Measurements from ENCODE around the gene DDAH1. TPM values are rescaled to one million over a fixed set of nuclear protein-coding genes. Genes with fewer than 3 reads are reported as not detected.

Gene DDAH1
- total RNA-seq, 1 donor from 2014 or later: 56.7 TPM

GRCh38 chr1:85440612-85441011, 24.3 kb downstream of the DDAH1 start:
- no peak for DNase-seq (ENCODE audit: low read depth)

DNA sequence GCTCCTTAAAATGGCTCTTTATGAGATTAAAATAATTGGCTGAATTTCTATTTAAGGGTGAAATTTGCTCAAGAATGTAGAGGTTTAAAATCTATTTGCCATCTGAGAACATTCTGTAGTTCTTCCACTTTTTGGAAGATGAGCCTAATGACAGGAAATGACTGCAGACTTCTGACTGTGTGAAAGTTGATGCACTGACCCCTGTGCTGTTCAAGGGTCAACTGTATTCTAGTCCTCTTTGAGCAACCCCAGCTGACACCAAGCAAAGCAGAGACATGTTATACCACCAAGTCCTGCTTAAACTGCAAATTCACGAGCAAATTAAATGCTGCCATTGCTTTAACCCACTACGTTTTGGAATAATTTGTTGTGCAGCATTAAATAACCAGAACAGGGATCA, 26.6 kb downstream of the DDAH1 start:
- no peak for DNase-seq (ENCODE audit: low read depth)

DNA sequence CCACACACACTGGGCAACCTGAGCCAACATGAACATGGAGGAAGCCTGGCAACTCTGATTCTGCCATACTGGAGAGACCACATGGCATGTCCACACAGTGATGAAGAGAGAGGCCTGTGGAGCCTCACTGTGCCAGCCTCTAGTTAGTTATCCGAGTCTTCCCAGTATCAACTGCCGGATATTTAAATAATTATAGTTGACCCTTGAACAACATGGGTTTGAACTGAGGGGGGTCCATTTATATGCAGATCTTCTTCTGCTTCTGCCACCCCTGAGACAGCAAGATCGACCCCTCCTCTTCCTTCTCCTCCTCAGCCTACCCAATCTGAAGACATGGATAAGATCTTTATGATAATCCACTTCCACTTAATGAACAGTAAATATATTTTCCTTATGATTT, 27.8 kb downstream of the DDAH1 start:
- no peak for DNase-seq (ENCODE audit: low read depth)

DNA sequence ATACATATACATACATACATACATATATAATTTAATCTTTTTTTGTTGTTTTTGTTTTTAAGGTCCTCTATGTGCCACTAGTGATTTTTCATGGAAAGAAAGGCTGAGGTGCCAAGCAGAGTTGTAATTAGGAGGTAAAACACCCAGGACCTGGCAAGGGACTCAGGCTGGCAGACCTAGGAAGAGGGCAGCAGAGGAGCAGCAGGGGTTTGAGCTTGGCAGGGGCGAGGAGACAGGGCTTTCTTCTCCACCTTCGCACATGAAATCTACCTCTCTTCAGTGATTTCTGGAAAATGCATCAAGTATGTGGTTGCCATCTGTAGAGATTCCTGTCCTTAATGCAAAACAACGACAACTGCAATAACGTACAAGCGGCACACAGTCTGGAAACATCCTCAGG, 31.9 kb downstream of the DDAH1 start:
- no peak for DNase-seq (ENCODE audit: low read depth)

DNA sequence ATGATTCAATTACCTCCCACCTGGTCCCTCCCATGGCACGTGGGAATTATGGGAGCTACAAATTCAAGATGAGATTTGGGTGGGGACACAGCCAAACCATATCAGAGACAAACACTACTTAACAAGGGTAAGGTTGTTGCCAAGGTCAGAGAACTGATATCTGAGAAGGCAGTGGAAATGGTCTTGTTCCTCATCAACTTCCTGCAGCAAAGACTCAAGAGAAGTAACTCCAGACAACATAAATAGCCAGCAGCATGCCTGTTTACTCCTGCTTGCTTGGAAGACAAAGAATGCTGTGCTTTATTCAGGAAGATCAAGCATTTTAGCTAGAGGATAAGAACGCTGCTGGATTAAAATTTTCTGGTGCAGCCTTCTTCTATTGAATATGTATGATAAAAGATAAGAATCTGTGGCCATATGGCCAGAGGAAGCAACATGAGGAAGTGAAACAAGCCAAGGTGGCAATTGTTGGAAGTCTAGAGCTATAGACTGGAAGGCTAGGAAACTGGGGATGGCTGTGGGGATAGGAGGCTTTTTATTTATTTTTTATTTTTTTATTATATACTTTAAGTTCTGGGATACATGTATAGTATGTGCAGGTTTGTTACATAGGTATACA, 36.4 kb downstream of the DDAH1 start:
- DNase-seq (ENCODE audit: low read depth): no peak

DNA sequence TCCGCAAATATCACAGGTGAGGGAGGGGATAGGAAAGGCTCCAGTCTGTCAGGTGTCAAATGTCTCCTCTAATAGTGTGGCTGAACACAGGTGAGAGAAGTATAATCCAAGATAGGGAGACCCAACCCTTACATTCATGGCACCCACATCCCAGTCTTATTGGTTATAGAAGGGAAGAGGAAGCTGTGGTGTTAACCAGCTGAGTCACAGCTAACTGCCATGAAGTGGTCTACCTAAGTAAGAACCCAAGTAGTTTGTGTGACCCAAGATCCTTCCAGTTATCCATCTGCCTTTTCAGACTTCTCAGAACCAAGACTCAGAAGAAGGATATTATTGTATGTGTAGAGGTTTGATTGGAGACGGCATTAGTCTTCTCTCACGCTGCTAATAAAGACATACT, 37.1 kb downstream of the DDAH1 start:
- no peak for DNase-seq (ENCODE audit: low read depth)

- DNase-seq (ENCODE audit: low read depth): no peak
Observed at GRCh38 chr1:85427331-85427730, 37.6 kb downstream of the DDAH1 start.

- no peak for DNase-seq (ENCODE audit: low read depth)
Observed at GRCh38 chr1:85421179-85421578, 43.8 kb downstream of the DDAH1 start.

GRCh38 chr1:85420199-85420598, 44.8 kb downstream of the DDAH1 start:
- no peak for DNase-seq (ENCODE audit: low read depth)

- no peak for DNase-seq (ENCODE audit: low read depth)
Observed at GRCh38 chr1:85417876-85418275, 47.1 kb downstream of the DDAH1 start.

GRCh38 chr1:85417017-85417416, 47.9 kb downstream of the DDAH1 start:
- no peak for DNase-seq (ENCODE audit: low read depth)

DNA sequence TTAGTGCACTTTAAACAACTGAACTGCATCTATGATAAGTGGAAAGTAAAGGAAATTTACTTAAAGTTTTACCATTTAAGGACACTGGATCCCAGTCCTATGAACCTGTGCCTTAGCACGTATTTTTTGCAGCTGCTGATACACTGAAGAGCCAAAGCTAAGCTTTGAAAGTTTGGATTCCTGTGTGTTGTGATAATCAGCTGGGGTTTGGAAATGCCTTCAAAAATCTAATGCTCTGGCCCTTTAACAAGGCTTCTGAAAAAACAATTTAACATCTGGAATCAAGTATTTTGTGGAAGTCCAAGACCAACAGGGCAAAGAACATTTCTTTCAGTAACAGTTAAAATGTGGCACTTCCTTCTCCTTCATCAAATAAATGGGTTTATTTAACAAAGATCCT, 51.8 kb downstream of the DDAH1 start:
- DNase-seq (ENCODE audit: low read depth): no peak

GRCh38 chr1:85411567-85412305, 53.2 kb downstream of the DDAH1 start:
- no peak for DNase-seq (ENCODE audit: low read depth)

- no peak for DNase-seq (ENCODE audit: low read depth)
Observed at GRCh38 chr1:85409516-85409915, 55.4 kb downstream of the DDAH1 start.

DNA sequence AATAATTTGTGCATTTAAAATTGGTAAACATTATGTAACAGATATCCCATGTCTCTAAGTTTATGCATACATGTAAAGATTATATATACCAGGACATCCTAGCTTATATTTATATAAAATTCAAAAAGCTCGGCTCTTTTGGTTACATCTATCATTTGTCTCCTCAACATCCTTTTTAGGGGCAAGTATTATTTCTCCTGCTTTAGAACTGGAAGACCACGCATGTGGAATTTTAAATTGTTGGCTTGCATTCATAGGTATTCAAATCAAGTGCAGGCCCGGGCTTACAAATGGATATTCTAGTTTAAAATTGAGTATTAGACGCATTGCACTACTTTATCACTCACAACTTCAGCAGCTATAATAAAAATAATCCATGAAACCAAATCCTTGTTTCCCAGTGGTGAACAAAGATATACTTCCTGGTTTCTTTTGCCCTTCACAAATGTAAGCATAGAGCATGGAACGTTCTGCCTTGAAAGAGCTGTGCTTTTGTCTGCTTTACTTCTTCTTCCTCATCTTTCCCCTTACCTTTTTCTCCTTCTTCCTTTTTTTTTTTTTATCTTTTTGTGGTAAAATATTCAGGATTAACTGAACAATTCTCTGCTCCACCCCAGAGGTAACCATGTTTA, 57.1 kb downstream of the DDAH1 start:
- DNase-seq (ENCODE audit: low read depth): no peak

- DNase-seq (ENCODE audit: low read depth): peak; percentile 97
Observed at GRCh38 chr1:85406887-85407533, 57.9 kb downstream of the DDAH1 start.

GRCh38 chr1:85406081-85406480, 58.9 kb downstream of the DDAH1 start:
- DNase-seq (ENCODE audit: low read depth): no peak

GRCh38 chr1:85404408-85404807, 60.6 kb downstream of the DDAH1 start:
- no peak for DNase-seq (ENCODE audit: low read depth)

DNA sequence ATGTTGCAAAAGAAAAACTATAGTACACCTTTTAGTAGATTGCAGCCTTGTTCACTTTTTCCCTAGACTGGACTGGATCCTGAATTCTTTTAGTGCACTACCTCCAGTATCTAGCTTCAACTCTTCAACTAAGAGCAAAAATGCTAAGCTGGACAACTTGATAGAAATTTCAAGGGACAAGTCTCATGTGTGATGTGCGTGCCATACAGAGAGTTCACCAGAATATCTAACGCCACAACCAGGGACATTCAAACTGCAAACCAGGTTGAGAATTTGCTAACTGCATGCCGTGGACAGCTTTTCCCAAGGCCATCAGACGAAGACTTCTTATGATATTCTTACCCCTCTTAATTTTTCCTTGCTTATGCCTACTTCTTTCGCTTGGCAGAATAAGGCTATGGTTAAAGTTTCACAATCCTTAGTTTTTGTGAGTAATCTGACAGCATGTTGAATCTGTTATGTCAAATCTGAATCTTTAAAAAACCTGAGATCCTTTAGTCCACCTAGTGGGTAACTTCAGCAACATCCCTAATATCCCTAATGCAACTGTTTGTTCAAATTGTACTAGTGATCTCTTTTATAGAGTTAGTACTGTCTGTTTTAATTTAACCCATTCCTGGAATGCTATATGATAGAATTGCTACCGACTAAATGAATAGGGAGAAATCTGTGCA, 66.4 kb downstream of the DDAH1 start:
- peak; percentile 84 for DNase-seq (ENCODE audit: low read depth)

DNA sequence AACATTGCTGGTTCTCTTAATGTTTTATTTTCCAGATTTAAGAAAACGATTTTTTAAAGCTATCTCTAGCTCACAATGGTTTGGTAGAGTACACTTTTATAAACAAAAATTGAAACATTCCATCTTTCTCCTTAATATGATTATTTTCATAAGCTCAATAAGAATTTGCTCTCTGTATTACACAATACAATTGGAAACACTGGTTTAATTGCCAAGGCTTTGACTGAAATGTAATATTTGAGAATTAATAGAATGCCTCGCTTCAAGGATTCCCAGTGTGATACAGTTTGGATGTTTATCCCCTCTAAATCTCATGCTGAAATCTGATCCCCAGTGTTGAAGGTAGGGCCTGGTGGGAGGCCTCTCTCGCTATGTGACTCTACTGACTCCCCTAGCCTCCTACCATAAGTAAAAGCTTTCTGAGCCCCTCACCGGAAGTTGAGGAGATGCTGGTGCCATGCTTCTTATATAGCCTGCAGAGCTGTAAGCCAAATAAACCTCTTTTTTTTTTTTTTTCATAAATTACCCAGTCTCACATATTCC, 67.4 kb downstream of the DDAH1 start:
- DNase-seq (ENCODE audit: low read depth): no peak

GRCh38 chr1:85396194-85396593, 68.8 kb downstream of the DDAH1 start:
- no peak for DNase-seq (ENCODE audit: low read depth)

- DNase-seq (ENCODE audit: low read depth): no peak
Observed at GRCh38 chr1:85394130-85394529, 70.8 kb downstream of the DDAH1 start.
